ENCODE data around the gene PTPRG.

PTPRG gene

DNA sequence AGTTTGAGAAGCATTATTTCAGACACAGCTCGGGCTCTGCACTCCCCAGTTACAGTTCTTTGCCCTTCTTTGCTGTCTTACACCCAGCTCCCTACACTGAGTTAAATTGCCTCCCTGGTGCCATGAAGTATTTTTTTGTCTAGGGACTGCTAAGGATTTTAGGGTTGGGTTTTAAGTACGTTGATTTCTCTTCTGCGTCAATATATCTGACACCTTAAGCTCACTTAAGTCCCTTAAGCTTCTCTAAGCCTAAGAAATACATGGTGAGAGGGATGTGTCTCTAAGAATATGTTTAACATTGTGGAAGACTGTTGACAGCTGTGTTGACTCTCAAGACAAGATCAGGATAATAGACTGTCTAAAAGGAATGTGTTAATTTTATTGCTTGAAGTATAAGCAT, 400.5 kb downstream of the PTPRG start:
- no peak for DNase-seq (ENCODE audit: low read depth)

DNA sequence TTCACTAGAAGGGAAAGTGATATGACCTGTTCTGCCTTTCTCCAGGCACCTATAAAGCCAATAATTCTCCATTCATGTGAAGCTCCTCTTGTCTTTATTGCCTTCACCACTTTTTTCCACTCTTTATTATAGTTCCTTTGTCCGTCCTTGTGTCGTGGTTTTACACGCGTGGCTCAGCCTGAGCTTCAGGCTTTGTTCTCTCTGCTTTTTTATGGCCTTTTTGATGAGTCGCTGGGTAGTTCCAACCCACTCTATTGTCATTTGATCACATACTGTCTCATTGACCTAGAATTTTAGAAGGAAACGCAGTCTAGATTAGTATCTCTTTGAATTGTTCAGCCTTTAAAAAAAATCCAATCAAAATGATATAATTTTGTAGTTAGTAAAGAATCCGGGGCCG, 403.2 kb downstream of the PTPRG start:
- peak; percentile 27 for DNase-seq (ENCODE audit: low read depth)

DNA sequence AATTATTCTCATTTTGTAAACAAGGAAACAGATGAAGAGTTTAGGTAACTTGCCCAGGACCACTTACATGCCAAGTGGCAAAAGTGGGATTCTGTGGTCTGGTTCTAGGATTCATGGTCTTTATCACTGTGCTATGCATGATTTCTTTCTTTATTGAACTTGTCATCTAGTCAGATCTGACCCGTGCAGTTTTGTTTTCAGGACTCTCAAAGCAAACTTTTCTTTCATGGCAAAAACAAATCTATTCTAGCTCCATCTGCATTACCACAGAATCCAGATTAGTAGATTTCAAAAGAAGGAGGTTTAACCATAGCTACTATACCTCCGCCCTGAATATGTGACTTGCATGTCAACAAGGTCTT, 404.4 kb downstream of the PTPRG start:
- no peak for DNase-seq (ENCODE audit: low read depth)

DNA sequence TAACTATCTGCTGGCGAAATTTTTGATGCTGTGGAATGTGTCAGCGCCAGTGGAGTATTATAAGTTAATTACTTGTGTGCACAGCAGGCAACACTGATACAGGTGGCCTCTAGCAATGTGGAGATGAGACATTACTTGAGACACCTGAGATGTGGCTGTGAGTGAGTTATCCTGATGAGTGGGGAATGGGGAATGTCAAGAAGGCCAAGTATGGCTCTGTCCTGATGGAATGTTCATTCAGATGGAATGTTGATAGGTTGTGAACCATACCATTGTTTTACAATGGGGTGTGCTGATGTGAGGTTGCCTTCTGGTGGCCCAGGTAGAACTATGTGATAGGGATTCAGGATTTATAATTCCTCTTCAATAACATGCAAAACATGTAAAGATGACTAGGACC, 404.8 kb downstream of the PTPRG start:
- peak; percentile 28 for DNase-seq (ENCODE audit: low read depth)

DNA sequence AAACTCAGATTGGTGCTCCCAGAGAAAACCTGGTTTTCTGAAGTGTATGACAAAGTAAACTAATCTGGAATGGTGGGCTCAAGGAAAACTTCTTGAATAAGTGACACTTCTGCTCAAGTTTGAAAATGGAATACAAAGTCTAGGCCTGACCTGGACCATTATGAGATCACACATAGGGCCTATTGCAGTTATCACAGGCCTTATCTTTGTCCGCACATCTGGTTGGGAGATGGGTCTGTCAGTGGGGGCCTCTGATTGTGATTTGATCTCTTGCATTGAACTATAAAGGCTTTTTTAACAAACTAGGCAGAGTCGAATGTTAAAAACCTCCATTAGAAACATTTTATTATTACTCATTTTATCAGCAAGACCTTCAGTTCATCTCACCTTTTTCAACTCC, 405.6 kb downstream of the PTPRG start:
- no peak for DNase-seq (ENCODE audit: low read depth)

DNA sequence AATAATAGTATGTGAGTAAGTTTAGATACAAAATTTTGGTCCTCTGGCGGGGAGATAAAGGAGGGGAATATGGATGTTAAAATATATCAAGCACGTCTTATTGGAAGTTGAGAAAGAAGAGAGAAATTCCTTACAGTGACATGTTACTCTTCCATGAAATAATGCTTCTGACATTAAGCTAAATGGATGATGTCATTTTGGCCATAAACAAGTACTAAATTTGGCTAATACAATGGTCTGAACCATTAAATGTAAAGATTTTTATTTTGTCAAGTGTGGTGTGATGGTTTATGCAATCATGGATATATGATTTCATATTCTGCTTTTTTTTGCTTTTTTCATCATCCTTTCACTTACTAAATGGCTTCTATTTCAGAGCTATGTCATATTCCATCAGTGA, 406.6 kb downstream of the PTPRG start:
- DNase-seq (ENCODE audit: low read depth) = no peak

DNA sequence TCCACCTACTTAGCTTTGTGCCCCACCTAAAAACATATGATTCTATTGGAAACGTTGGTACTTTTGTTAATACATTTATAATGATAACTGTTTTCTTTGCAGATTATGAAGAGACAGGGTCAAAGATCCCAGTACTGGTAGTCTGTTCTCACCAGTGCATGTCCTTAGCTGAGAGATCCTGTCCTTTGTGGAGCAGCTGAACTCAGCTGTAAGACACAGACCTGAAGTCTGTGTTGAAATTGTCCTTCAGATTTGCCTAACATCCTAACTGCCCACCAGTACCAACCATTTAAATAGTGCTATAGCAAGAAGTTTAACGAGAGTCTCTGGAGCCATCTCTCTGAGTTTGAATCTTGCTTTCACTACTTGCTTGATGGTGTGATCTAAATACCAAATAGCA, 413.3 kb downstream of the PTPRG start:
- DNase-seq (ENCODE audit: low read depth) = no peak

DNA sequence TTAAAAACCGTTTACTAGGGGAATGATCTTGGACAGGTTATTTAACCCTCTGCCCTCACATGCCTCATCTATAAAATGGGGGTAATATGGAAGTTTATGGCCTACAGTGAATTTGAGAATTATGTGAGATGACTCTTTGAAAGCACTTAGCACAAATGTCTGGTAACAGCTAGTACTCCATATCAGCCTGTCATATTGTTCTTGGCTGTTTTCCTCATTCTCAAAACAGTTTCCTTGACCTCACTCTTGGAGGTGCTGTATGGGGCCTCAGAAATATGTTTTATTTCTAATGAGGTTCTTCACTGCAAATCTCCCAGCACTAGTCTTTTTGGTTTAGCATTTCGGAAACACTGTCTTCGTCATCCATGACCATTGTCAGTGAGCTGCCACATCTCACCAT, 413.8 kb downstream of the PTPRG start:
- no peak for DNase-seq (ENCODE audit: low read depth)

DNA sequence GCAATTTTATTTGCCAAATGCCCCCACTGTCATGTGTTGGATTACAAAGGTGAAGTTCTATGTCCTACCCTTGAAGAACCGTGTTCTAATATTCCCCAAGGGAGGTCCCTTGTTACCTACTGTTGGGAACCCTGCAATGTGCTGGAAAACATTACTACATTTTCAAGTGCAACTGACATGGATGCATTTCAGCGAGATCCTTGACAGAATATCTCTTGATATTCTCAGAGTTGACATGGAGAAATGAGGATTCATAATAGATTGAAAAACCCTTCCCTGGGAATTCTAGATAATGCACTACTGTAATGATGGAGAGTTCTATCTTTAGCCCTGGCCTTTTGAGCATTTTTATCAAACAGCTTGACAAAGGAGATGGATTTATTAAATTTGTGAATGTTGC, 414.6 kb downstream of the PTPRG start:
- DNase-seq (ENCODE audit: low read depth) = no peak

DNA sequence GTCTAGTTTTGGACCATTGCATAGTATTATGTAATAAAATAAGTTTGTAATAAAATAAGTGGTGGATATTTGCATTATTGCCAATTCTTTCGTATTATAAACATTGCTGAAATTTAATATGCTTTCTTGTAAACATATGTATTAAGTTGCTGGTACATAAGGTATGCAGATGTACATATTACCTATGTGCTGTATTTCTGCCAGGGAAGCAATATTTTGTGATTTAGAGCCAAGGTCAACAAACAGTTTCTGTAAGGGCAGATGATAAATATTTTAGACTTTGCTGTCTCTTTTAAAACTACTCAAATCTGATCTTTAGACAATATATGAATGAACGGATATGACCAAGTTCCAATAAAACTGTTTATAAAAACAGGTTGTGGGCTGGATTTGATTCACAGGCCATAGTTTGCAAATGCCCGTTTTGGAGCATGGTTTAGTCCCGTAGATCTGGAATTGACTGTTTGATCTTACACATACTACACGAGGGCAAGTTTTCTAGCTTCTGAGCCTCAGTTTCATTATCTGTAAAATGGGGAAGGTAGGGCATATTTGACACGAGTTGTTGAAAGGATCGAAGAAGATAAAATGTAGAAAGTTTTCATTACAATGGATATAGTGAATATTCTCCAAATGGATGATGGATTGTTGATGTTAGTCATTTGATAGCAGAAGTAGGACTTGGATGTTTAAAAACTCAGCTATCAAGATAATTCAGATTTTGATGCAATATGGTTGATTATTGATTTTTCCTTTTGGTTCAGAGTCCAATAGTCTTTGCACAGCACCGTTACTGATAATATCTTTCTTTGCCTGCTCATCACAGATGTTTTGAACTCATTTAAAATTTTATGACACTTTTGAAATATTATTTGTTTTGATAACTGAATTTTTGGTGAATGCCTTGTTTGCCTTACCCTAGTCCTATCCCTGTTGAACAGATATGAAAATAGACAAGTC, 417.4 kb downstream of the PTPRG start:
- DNase-seq (ENCODE audit: low read depth) = no peak

DNA sequence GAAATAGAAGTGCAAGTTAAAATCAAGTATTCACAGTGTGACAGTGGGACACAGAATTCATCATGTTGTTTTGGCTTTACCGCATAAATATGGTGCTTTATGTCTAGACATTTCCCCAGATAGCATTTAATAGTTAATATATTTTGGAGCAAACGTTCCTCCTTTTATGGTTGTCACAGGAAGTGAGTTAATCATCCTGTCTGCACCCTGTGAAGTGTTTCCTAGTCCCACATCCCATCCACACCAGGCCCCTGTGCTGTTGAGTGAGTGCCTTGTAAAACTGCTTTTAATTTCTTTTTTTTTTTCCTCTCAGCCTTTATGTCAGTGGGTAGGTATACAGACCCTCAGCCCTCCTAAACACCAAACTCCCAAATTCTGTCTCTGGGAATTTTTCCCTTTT, 418.3 kb downstream of the PTPRG start:
- DNase-seq (ENCODE audit: low read depth) = peak; percentile 41

DNA sequence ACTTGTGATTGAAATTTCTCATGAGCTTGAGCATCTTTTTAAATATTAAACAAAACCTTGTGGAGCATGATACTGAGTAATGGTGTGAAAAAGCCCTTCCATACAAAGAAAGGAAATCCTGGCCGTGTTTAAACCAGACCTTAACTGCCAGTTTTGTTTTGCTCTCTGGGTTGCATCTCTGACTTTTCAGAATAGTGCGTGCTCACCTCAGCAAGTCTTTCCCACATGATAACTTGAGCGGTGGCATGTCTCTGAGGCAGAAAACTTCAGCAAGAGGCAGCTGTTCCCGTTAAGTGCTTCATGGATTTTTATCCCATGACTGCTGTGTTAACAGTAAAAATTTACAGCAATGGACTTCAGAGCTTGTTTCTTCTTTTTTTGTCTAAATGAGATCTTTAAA, 418.7 kb downstream of the PTPRG start:
- peak; percentile 29 for DNase-seq (ENCODE audit: low read depth)

DNA sequence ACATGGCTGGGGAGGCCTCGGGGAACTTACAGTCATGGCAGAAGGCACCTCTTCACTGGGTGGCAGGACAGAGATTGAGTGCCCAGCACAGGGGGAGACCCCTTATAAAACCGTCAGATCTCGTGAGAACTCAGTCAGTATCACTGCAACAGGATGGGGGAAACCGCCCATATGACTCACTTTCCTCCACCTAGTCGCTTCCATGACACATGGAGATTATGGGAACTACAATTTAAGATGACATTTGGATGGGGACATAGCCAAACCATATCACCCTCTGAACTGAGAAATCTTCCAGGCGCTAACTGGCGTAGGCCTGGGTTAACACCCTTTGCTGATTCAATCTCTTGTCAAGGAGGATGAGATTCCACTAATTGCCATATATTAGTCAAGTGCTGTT, 419.7 kb downstream of the PTPRG start:
- no peak for DNase-seq (ENCODE audit: low read depth)

DNA sequence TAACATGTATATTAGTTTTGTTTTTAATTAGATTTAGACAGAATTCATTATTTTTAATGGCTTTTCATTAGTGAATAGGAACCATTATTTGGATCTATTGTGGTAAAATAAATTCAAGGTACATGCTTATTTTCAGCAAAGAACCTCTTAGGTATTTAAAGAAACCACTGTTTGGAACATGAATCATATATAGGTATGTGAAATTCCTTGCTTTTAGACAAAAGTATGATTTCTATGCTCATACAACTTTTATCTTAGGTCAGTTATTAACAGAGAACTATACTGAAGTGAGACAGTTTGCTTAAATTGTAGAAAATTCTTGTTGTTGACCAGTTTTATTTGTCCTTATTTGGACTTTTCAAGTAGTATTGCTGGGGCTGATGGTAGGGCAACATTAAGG, 422.1 kb downstream of the PTPRG start:
- DNase-seq (ENCODE audit: low read depth) = no peak

DNA sequence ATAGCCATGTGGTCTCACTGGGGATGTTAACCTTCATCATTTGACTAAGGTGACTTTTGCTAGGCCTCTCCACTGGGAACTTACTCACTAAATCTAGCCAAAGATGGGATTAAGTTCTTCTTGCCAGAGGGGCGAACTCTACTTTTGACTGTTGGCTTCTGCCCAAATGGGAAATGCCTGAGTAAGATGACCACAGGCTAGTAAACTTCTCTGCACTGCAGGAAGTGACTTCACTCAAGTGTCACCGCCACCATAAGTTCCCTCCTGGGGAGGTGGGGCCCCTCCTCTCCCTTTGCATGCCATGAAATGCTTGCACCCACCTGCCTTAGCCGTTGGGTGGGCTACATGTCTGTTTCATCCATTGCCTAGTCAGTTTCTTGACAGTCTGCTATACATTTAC, 423.6 kb downstream of the PTPRG start:
- DNase-seq (ENCODE audit: low read depth) = peak; percentile 88

DNA sequence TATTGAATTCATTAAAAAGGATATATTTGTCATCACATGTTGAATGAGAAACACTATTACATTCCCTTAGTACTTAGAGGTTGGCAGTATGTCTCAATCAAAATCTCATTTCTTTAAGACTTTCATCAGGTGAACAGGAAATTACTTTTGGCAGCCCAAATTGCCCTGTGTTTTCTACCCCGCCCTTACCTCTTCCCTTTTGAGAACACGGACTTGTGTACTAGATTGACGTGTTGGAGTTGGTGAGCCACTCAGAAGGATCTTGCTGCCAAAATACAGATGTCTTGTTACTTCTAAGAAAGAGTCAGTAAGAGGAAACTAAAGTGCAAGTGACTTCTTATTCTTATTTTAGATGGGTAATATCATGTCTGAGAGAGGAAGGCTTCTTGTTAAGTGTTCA, 425.1 kb downstream of the PTPRG start:
- DNase-seq (ENCODE audit: low read depth) = no peak

DNA sequence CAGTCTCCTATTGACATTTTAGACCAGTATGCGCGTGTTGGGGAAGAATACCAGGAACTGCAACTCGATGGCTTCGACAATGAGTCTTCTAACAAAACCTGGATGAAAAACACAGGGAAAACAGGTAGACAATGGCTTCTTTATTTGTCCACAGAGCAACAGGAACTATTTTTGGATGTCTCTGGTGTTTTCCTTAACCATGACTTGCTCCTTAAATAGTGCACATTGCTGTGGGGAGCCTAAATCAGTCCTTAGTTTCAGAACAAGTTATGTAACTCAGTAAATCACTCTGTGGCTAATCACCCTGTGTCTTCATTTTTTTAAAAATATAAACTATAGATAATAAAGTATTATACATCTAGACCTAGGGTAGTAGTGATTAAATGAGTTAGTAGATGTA, 428.3 kb downstream of the PTPRG start:
- no peak for DNase-seq (ENCODE audit: low read depth)

DNA sequence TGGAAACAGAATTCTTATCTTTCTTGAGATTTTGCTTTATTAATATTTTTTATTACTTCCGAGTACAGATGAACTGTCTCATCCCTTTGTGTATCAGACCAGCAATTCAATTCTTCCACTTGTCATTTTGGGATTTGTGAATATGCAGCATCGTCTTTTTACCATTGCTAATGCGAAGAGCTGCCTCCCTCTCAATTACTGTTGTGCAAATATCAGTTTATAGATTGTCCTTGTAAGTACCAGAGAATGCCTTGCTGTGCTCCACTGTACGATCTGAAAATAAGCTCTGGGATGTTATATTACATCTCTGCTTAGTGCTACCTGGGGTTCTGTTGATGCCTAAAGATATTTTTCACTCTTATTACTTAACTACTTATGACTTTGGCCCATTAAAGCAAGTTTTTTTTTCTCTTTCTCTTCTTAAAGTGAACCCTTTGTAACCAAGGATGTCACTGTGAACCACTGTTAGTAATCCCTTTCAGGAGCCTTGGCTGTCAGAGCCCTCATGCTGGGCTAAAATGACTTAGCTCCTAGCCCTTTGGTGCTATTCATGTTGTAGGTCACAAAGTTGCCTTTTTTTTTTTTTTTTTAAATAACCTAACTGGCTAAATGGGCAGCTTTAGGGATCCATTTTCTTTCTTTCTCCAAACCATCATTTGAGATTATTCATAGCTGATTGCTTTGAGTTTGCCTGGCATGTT, 429.1 kb downstream of the PTPRG start:
- DNase-seq (ENCODE audit: low read depth) = no peak

DNA sequence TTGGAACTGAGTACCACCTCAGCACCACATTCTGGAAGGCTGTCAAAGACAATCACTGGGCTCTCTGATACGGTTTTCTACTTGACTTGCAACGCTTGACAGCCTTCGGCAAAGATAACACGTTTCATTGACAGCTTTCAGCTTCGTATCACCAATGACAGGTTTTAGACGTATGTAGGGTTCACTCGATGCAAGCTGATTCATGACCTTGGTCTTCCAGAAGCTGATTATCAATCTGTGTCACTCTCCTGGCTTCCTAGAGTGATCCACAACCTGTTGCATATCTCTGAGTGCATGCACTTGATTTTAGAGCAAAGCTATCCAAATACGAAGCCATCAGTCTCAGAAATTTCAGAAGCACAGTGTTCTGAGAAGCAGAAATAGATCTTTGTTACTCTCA, 430.3 kb downstream of the PTPRG start:
- no peak for DNase-seq (ENCODE audit: low read depth)

DNA sequence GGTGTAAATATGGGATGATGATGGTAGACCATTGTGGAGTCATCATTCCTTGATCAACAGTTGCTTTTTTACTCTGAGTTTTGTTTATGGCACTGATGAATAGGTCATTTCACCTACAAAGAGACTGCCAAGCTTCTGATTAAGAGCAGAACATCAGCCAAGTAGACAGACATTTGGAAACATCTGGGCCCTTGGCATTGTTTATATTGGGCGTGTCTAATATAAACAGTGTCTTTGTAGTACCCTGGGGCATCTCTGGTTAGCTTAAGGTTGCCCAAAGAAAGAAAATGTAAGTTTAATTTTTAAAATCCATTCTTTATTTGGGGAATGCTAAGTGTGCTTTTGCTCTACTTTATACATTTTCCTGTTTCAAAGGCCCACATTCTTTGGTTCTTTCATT, 435.0 kb downstream of the PTPRG start:
- DNase-seq (ENCODE audit: low read depth) = peak; percentile 8

DNA sequence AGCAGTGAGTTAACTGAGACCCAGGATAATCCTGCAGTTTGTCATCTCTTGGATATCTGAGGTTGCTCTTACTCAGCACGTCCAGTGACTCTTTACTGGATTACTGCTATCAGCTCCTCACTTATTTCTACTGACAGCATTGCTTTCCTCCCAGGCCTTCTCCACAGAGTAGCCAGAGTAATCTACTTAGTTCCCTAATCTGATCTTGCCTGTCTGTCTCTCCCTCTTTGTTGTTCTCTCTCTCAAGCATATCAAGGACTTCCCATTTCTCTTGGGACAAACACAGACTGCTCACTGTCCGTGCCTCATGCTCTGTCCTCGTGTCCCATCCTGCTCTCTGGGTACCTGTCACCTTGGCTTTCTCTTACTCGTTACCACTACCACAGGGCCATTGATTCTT, 435.7 kb downstream of the PTPRG start:
- no peak for DNase-seq (ENCODE audit: low read depth)

DNA sequence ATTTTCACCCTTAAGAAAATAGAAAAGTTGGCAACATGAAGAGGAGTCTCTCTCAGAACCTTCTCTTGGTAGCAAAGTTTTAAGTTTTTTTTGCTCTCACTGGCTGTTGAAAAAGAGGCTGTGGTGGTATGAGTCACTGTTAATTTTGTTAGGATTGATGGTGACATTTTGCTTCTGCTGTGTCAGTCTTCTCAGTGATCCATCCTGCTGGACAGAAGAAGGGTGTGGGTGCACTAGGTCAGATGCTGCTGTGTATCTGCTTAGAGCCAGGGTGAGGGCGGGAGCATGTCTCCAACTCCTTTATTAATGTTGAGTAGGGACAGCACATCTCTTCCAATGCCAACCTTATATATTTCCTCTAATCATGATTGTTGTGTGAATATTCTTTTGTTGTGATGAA, 442.5 kb downstream of the PTPRG start:
- DNase-seq (ENCODE audit: low read depth) = peak; percentile 24

DNA sequence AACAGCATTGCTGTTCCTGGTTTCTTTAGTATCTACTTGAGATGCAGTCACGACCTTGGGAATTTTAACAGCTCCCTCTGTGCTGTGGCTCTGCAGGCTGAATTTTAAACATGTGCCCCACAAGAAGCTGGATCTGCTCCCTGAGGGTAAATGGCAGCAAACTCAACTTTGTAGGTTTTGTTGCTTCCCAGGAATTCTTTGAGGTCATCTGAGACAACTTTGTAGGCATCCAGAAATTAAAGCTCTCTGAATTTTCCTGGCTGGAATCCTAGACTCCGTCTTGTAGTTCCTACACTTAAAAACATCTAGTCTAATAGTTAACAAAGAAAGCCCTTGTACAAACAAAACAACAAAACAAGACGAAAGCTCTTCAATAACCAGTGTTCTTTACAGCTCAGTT, 445.7 kb downstream of the PTPRG start:
- peak; percentile 92 for DNase-seq (ENCODE audit: low read depth)

DNA sequence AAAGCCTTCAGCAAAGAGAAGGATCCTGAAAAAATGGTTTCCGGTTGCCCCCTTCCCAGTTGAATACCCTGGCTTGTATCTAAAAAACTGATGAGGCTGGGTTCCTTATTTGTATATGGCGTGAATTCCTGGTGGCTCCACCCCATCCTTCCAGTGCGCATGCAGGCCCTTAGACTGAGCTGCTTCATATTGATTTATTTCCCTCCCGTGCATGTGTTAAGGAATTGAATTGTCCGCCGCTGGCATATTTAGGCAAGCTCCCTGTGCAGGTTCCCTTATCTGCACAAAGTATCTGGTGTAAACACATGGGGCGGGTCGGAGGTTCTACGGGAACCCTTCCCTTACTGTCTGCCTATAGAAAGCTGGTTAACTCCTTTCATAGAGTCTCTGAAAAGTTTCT, 449.6 kb downstream of the PTPRG start:
- no peak for DNase-seq (ENCODE audit: low read depth)

Data from EH (cell line).